ENCODE results near the gene TREML2. TPM values are rescaled to one million over a fixed set of nuclear protein-coding genes. Genes with fewer than 3 reads are reported as not detected.

Gene TREML2
- total and polyA plus RNA-seq, 12 donors: 0.06 to 0.19 (median 0.18) TPM; not detected in 9

DNA sequence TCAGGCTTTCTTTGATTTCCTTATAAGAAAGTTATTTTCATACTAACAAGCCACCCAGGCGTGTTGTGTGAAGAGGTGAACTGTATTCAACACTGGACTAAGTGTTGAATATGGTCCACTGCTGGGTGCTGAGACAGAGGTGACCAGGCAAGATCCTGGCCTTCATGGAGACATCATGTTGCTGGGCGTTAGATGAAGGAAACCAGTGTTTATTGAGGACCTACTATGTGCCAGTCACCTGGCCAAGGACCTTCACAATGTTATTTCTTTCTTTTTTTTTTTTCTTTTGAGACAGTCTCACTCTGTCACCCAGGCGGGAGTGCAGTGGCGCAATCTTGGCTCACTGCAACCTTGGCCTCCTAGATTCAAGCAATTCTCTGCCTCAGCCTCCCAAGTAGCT is 44.9 kb downstream of the TREML2 start:
- peaks cover 0 to 4% of the 10 kb centered on the region in 2 donors for H3K4me1 ChIP-seq (replicated peaks in 1 of 2)
- TF ChIP-seq, protein P1, sequence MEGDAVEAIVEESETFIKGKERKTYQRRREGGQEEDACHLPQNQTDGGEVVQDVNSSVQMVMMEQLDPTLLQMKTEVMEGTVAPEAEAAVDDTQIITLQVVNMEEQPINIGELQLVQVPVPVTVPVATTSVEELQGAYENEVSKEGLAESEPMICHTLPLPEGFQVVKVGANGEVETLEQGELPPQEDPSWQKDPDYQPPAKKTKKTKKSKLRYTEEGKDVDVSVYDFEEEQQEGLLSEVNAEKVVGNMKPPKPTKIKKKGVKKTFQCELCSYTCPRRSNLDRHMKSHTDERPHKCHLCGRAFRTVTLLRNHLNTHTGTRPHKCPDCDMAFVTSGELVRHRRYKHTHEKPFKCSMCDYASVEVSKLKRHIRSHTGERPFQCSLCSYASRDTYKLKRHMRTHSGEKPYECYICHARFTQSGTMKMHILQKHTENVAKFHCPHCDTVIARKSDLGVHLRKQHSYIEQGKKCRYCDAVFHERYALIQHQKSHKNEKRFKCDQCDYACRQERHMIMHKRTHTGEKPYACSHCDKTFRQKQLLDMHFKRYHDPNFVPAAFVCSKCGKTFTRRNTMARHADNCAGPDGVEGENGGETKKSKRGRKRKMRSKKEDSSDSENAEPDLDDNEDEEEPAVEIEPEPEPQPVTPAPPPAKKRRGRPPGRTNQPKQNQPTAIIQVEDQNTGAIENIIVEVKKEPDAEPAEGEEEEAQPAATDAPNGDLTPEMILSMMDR (IDR thresholded peaks at IDR 0.05): no peak
- TF ChIP-seq POLR2A (IDR thresholded peaks at IDR 0.05): no peak
- WGBS, 4 donors: 82 to 92% (median 88%) methylated on average over 4 of the region's 4 CpGs
- DNase-seq: no peak
- no peak overlapping the region for H3K27ac ChIP-seq
- intact Hi-C loops (cut with DNase I): no loop called here
- H3K27me3 ChIP-seq: no peaks in the 10 kb centered on the region
- H3K36me3 ChIP-seq (replicated peaks in 1 of 2): no peaks in the 10 kb centered on the region
- H3K4me3 ChIP-seq: no peak overlapping the region
- H3K9me3 ChIP-seq (replicated peaks in 1 of 3): no peaks in the 10 kb centered on the region

DNA sequence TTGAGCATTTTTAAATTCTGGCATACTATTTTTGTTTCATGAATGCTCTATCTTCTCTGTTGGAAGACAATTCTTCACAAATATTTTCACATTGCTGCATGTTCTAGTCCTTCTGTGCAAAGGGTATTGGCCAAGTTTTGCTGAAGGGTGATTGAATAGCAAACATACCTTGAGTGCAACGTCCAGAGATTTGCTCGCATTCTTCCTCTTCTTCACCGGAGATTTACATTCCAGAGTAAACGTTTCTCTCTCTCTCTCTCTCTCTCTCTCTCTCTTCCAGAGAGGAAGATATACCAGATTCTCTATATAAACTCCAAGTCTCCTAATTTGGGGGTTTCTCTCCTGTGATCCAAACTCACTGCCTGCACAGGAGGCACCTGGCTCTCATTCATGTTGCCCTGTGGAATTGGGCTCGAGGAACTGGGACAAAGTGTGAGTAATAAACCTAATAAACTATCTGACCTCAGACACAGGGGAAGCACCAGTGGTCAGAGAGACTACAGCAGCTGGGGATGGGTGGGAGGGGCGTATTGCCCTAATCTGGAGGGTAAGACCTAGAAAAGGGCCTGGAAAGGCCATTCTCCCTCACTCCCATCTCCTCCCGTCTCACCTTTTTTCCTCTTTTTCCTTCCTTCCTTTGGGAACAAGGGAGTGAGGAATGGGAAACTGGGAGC is 45.7 kb downstream of the TREML2 start:
- Histone ChIP-seq H3K27me3 (no peaks in the 10 kb centered on the region), H3K27ac (no peak overlapping the region), H3K36me3 (replicated peaks in 1 of 2) (no peaks in the 10 kb centered on the region), H3K4me1 (replicated peaks in 1 of 2) (peaks cover 0 to 4% of the 10 kb centered on the region in 2 donors), H3K4me3 (no peak overlapping the region), H3K9me3 (replicated peaks in 1 of 3) (no peaks in the 10 kb centered on the region)
- no peak for DNase-seq
- no peak for TF ChIP-seq POLR2A (IDR thresholded peaks at IDR 0.05)
- TF ChIP-seq, protein P1 (IDR thresholded peaks at IDR 0.05): no peak
- intact Hi-C loops (cut with DNase I): no loop called here
- 58 to 63% (median 60%) methylated on average over 7 of the region's 7 CpGs for WGBS, 4 donors

- intact Hi-C loops (cut with DNase I): no loop called here
- WGBS, 4 donors: 63 to 79% (median 69%) methylated on average over 3 to 5 of the region's 5 CpGs
- no peaks in the 10 kb centered on the region for H3K36me3 ChIP-seq (replicated peaks in 1 of 2)
- H3K27ac ChIP-seq: no peak within 1 kb of the TSS
- H3K4me3 ChIP-seq: no peak within 1 kb of the TSS
- no peak for TF ChIP-seq POLR2A (IDR thresholded peaks at IDR 0.05)
- TF ChIP-seq, protein P1 (IDR thresholded peaks at IDR 0.05): no peak
- no peaks in the 10 kb centered on the region for H3K27me3 ChIP-seq
- H3K4me1 ChIP-seq (replicated peaks in 1 of 2): peaks cover 0 to 4% of the 10 kb centered on the region in 2 donors
- no peak for DNase-seq
- no peaks in the 10 kb centered on the region for H3K9me3 ChIP-seq (replicated peaks in 1 of 3)
These were observed 46.8 kb downstream of the TREML2 start, which contains the start of gene TREML1 for GRCh38 chr6:41153992-41154625. Gene TREML1 (minus strand): TSS chr6:41154347. CDS start chr6:41154288, 59 bp downstream.

- no peak for DNase-seq
- Histone ChIP-seq H3K4me3 (no peak overlapping the region), H3K9me3 (replicated peaks in 1 of 3) (no peaks in the 10 kb centered on the region), H3K4me1 (replicated peaks in 1 of 2) (peaks cover 0 to 4% of the 10 kb centered on the region in 2 donors), H3K27me3 (no peaks in the 10 kb centered on the region), H3K36me3 (replicated peaks in 1 of 2) (no peaks in the 10 kb centered on the region), H3K27ac (no peak overlapping the region)
- WGBS, 4 donors: 69 to 95% (median 82%) methylated on average over 3 to 4 of the region's 4 CpGs
- intact Hi-C loops (cut with DNase I): no loop called here
- TF ChIP-seq, protein P1 (IDR thresholded peaks at IDR 0.05): no peak
- no peak for TF ChIP-seq POLR2A (IDR thresholded peaks at IDR 0.05)
These were observed 47.5 kb downstream of the TREML2 start for GRCh38 chr6:41153451-41153850.

Measured in adrenal gland (tissue), 12 donors.